Central memory CD8-positive, alpha-beta T cell (primary cell): Measurements from ENCODE around the gene CDC42EP5.

Experiments
- ATAC-seq: fragments of 150-1000 bp; cut with Tn5 transposase; replicated peaks from 2 replicates; pipeline ENCODE4 v1.10.0; 2022; ENCODE audit warnings: mild to moderate bottlenecking, moderate FRiP score, moderate number of reproducible peaks; ENCODE audit not compliant: poor library complexity, severe bottlenecking; ENCODE audit errors: extremely low read depth
- DNase-seq, 2 donors: peaks; one replicate each; pipeline ENCODE4 v3.0.0; 2021; ENCODE audit warnings: low spot score in 2 of 2
- H3K27ac Mint-ChIP-seq: one replicate; pipeline ENCODE4 v1.8.0; 2022; ENCODE audit warnings: low read depth, mild to moderate bottlenecking, moderate library complexity, mixed read lengths
- H3K27me3 Mint-ChIP-seq: one replicate; pipeline ENCODE4 v1.8.0; 2022; ENCODE audit warnings: mixed read lengths
- H3K36me3 Mint-ChIP-seq: one replicate; pipeline ENCODE4 v1.8.0; 2022; ENCODE audit warnings: mild to moderate bottlenecking, moderate library complexity, mixed read lengths; ENCODE audit not compliant: insufficient read depth
- H3K4me1 Mint-ChIP-seq: one replicate; pipeline ENCODE4 v1.8.0; 2022; ENCODE audit warnings: mixed read lengths
- H3K4me3 Mint-ChIP-seq: one replicate; pipeline ENCODE4 v1.8.0; 2022; ENCODE audit warnings: mild to moderate bottlenecking, moderate library complexity, mixed read lengths
- H3K9me3 Mint-ChIP-seq: one replicate; pipeline ENCODE4 v1.8.0; 2022; ENCODE audit warnings: mixed read lengths

CDC42EP5 gene

GRCh38 chr19:54421521-54421920, 51.6 kb downstream of the CDC42EP5 start:
- Mint-ChIP-seq H3K27ac (no peak overlapping the region), H3K4me3 (no peak overlapping the region), H3K27me3 (peaks cover 63% of the 10 kb centered on the region), H3K9me3 (no peaks in the 10 kb centered on the region), H3K36me3 (peaks cover 1% of the 10 kb centered on the region), H3K4me1 (peaks cover 15% of the 10 kb centered on the region)
- DNase-seq: no peak
- ATAC-seq: no peak

DNA sequence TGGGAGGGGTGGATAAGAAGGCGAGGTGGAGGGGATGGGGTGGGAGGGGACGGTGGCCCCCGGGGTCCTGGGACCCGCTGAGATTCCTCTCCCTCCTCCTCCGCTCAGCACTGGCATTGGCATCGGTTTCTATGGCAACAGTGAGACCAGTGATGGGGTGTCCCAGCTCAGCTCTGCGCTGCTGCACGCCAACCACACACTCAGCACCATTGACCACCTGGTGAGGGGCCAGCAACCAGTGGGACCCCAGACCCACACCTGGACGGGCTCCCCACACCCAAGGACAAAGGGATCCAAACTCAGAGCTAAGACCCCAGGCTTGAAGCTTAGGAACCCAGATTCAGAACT, 52.0 kb downstream of the CDC42EP5 start:
- H3K4me3 Mint-ChIP-seq: no peak overlapping the region
- ATAC-seq: no peak
- peaks cover 1% of the 10 kb centered on the region for H3K36me3 Mint-ChIP-seq
- DNase-seq: no peak
- H3K4me1 Mint-ChIP-seq: peaks cover 15% of the 10 kb centered on the region
- no peak overlapping the region for H3K27ac Mint-ChIP-seq
- H3K9me3 Mint-ChIP-seq: no peaks in the 10 kb centered on the region
- H3K27me3 Mint-ChIP-seq: peaks cover 59% of the 10 kb centered on the region

DNA sequence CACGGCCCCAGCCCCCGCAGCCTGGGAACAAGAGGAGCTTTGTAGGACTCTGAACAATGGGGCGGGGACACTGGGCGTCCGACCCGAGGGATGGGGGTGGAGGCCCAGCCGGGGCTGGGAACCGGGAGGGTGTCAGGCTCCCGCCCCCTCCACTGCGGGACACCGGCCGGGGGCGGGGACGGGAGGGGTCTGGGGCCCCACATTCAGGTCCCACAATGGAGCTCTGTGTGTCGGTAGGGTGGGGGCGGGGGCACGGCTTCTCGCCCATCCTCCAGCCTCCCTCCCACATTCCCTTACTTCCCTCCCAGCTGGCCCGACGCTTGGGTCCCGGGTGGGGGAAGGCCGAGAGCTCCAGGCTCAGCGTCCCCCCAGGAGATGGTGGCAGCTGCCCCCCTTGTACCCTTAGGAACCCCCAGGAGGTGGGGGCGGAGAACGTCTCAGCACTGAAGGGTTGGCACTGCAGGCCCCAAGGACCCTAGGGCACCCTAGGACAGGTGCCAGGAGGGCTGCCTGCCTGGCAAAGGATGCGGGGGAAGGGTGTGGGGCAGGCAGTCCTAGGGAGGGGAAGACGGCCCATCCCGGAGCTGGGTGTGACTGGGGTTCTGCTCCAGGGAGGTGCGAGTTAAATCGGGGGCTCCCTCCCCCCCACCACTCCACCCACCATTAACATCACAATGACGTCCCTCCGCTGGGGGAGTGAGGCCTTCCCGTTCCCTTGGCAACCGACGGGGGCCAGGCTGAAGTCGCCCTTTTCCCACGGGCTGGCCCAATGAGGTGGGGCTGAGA, 52.5 kb downstream of the CDC42EP5 start:
- Mint-ChIP-seq H3K27me3 (peaks cover 53% of the 10 kb centered on the region), H3K4me1 (peaks cover 15% of the 10 kb centered on the region), H3K4me3 (no peak overlapping the region), H3K9me3 (no peaks in the 10 kb centered on the region), H3K36me3 (peaks cover 1% of the 10 kb centered on the region), H3K27ac (no peak overlapping the region)
- DNase-seq: no peak
- no peak for ATAC-seq

DNA sequence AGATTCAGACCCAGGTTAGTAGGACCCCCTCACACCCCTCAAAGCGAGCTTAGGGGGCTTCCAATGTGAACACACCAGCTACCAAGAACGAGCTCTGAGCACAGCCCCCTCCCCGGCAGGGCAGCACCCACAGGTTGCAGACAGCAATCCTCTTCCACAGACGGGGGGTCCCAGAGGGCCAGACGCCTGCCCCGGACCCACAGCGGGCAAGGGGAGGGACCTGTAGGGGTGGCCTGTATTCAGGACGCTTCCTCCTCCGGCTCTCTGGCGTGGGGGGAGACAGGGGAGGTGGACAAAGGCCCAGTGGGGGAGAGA, 53.1 kb downstream of the CDC42EP5 start:
- H3K36me3 Mint-ChIP-seq: peaks cover 1% of the 10 kb centered on the region
- no peak overlapping the region for H3K4me3 Mint-ChIP-seq
- DNase-seq (no peak), ATAC-seq (no peak)
- H3K27ac Mint-ChIP-seq: no peak overlapping the region
- H3K9me3 Mint-ChIP-seq: no peaks in the 10 kb centered on the region
- peaks cover 15% of the 10 kb centered on the region for H3K4me1 Mint-ChIP-seq
- peaks cover 48% of the 10 kb centered on the region for H3K27me3 Mint-ChIP-seq

DNA sequence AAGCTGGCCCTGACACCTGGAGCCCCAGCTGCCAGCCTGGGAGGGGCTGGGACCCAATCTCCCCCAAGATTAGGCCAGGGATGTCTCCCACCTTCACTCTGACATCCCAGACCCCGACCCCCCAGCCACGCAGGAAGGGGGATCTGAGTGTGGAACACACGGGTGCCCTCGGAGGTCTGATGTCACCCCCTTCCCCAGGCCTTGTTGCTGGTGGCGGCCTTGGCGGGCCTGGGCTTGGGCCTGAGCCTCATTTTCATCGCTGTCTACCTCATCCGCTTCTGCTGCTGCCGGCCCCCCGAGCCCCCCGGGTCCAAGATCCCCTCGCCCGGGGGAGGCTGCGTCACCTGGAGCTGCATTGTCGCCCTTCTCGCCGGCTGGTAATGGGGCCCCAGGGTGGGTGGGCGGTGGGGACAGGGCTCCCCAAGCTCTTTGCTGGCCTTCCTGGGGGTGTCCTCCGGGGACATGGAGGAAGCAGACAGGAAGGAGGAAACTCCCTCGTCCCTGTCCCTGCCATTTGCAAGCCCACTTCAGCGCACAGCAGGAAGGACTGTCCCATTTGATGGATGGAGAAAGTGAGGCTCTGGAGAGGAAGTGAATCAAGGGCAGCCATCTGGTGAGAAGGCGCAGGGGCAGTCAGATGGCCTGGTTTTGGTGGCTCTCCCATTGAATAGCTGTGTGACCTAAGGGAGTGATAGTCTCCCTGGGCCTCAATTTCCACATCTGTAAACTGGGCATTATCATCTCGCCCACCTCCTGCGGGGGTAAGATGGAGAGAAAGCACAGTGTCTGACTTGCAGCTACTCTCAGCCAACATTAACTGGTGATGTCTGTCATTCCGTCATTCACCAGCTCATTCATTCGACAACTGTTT, 53.9 kb downstream of the CDC42EP5 start:
- peaks cover 2% of the 10 kb centered on the region for H3K9me3 Mint-ChIP-seq
- no peak overlapping the region for H3K4me3 Mint-ChIP-seq
- DNase-seq: no peak
- peaks cover 15% of the 10 kb centered on the region for H3K4me1 Mint-ChIP-seq
- H3K27ac Mint-ChIP-seq: no peak overlapping the region
- H3K27me3 Mint-ChIP-seq: peaks cover 44% of the 10 kb centered on the region
- H3K36me3 Mint-ChIP-seq: peaks cover 1% of the 10 kb centered on the region
- no peak for ATAC-seq

- DNase-seq (no peak), ATAC-seq (peak; percentile 46)
- H3K36me3 Mint-ChIP-seq: peaks cover 1% of the 10 kb centered on the region
- H3K27me3 Mint-ChIP-seq: peaks cover 36% of the 10 kb centered on the region
- peaks cover 7% of the 10 kb centered on the region for H3K9me3 Mint-ChIP-seq
- peak overlapping the region; percentile 7 for H3K4me3 Mint-ChIP-seq
- peaks cover 15% of the 10 kb centered on the region for H3K4me1 Mint-ChIP-seq
- no peak overlapping the region for H3K27ac Mint-ChIP-seq
Measured at GRCh38 chr19:54418030-54418929, 54.8 kb downstream of the CDC42EP5 start.

DNA sequence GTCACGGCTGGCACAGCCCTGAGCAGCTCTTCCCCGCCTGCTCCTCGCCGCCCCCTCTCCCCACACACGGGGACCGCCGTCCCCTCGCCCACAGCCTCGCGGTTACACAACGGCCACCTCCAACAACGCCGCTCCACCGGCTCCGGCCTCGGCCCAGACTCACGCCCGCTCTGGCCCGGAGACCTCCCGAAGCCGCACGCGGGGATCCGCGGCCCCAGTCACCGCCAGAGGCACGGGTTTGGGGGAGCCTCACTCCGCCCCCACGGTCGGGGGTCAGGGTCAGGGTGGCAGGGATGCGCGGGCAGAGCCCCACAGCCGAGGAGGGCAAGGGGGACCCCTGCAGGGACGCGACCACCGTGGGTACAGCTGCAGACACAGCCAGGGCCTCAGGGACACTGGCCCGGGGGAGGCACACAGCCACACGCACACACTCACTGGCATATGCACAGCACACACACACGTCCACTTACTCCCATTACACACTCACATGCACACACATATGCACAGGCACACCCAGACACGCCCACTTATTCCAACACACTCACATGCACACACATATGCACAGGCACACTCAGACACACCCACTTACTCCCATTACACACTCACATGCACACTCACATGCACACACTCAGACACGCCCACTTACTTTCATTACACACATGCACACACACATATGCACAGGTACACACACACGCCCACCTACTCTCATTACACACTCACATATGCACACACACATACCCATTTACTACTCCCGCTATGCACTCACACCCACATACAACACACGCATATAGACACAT, 56.2 kb downstream of the CDC42EP5 start:
- H3K9me3 Mint-ChIP-seq: peaks cover 7% of the 10 kb centered on the region
- H3K27ac Mint-ChIP-seq: no peak overlapping the region
- peaks cover 27% of the 10 kb centered on the region for H3K27me3 Mint-ChIP-seq
- no peak for ATAC-seq
- no peak overlapping the region for H3K4me3 Mint-ChIP-seq
- peaks cover 2% of the 10 kb centered on the region for H3K36me3 Mint-ChIP-seq
- no peak for DNase-seq
- H3K4me1 Mint-ChIP-seq: peaks cover 15% of the 10 kb centered on the region

DNA sequence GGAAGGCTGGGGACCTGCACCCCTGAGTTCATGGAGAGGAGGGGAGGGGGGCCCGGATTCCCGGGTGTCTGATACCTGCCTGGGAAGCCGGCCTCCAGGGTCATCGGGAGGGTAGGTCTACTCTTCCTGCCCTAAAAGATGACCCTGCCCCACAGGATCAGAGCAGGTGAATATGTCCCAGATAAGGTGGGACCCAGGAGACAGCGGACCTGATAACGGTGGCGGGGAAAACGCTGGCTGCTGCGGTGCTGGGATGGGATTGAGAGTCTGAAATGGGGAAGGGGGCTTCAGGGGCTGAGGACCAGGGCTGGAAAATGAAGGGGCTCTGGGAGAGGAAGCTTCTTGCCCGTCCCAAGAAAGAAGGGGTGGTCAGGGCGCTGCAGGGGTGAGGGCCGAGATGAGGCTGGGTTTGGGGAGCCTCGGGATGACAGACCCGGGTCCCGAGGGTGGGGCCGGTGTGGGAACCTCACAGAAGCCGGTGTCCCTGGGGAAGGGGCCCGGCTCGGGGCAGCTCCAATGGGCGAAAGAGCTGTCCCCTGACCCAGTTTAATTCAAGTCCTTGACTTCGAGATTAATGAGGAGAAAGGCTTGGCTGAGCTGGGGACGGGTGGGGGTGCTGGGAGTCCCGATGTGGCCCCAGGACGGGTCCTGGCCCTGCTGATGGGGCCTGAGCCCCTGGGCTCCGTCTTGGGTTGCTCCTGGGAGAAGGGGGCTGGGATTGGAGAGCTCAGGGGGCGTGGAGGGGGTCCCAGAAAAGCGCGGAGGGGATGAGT, 57.0 kb downstream of the CDC42EP5 start:
- Mint-ChIP-seq H3K4me3 (no peak overlapping the region), H3K27me3 (peaks cover 27% of the 10 kb centered on the region), H3K36me3 (peaks cover 3% of the 10 kb centered on the region), H3K4me1 (peaks cover 15% of the 10 kb centered on the region), H3K9me3 (peaks cover 7% of the 10 kb centered on the region), H3K27ac (no peak overlapping the region)
- DNase-seq: no peak
- no peak for ATAC-seq

DNA sequence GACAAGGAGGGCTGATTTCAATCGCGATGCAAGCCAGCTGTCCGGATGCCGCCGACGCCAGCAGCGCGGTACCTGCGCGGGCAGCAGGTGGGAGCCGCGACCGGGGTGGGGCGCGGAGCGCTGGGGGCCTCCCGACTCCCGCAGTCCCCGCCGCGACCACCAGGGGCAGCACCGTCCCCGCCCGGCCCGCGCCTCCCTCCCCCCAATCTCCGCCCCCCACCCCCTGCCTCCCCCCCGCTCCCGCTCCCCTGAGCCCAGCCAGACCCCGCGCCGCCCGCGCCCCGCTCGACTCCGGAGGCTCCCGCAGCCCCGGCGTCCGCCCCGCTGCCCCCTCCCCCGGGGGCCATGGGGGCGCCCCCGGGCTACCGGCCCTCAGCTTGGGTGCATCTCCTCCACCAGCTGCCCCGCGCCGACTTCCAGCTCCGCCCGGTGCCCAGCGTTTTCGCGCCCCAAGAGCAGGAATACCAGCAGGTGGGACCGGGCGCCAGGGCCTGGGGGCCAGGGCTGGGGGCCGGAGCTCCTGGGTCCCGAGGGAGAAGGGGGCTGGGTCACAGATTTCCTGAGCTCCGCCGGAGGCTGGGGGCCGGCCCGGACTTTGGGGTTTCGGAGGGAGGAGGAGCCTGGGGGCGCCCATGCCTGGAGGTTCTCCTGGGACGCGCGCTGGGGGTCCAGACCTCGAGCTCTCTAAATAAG, 57.7 kb downstream of the CDC42EP5 start, which contains the start of gene TTYH1:
TTYH1 (plus strand) TSS at position 257 of the 693 bp plus-strand sequence; CDS start at position 346, 89 bp downstream.
- Mint-ChIP-seq H3K36me3 (peaks cover 4% of the 10 kb centered on the region), H3K27ac (no peak within 1 kb of the TSS), H3K4me1 (peaks cover 15% of the 10 kb centered on the region), H3K27me3 (peaks cover 27% of the 10 kb centered on the region), H3K9me3 (peaks cover 7% of the 10 kb centered on the region), H3K4me3 (no peak within 1 kb of the TSS)
- no peak for ATAC-seq
- no peak for DNase-seq
